GM20431 (cell line): ENCODE measurements around the gene FNDC1.

ENCODE experiments used
- in situ Hi-C: fragments of 300-500 bp; cut with MseI, MboI; formaldehyde crosslinking; loops from one replicate; pipeline ENCODE4 v1.15.0; 2020; ENCODE audit warnings: low sequenced_read_pairs; ENCODE audit not compliant: unreplicated experiment

The FNDC1 gene

DNA sequence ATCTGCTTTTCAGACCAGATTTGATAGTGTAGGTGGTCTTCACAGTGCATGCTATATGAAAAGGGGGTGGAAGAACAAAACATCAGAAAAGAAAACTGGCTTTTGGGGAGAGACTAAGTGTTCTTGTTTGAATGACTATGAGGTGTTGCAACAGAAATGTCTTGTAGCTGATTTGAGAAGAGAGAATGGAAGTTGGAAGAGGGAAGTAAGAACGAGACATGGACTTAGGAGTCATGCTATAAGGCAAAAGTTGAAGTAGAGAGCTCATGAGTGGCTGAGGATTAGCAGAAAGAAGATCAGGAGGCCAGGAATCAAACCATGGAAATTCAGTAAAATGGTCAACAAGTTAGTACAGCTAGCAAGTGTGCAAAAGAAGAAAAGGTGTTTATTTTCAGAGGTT lies 32.1 kb downstream of the FNDC1 start:
- in situ Hi-C loops = no loop called here

DNA sequence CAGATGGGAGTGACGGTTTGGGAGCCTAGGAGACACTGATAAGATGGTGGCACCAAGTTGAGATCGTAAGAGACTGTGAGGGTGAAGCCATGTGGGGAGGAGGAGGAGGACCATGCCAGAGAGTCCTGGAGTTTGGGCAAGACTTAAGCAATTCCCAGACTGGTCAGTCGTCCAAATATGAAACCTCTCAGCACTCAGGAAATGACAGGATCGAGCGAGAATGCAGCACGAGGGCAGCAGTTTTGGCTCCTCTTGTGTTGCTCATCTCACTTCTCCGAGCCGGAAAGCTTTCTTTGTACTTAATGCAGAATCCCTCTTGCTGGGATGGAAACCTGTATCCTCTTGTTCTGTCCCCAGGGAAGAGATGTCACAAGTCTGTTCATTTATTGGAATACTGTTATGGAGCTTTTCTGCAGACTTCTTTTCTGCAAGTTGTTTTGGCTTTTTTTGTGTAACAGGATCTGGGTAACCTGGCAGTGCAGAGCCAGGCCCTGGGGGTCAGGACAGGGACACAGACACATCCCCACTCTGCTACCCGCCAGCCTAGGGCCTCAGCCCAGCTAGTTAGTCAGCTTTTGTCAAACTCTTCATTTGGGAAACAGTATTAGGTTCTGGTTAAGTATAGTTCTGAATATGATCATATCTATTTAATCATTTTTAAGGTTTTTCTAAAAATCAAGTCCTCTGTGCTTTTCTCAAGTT lies 34.3 kb downstream of the FNDC1 start:
- in situ Hi-C loops = no loop called here

DNA sequence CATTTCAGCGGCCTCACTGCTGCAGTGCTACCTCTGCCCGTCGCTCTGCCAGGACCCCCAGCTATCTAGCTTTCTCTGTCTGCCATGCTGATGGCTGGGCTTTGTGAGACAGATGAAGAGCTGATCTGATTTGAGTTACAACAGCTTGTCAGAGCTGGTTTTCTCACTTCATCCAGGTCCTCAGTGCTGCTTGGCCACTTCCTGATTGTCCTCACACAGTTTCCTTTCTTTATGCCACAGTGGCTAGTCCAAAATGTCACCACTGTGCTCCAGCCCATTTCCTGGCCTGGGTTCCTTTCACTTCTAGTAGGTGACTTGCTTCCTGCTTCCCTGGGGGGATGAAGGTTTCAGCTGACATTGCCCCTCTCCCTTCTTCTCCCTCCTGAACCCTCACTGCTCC lies 35.4 kb downstream of the FNDC1 start:
- in situ Hi-C loops = no loop called here

DNA sequence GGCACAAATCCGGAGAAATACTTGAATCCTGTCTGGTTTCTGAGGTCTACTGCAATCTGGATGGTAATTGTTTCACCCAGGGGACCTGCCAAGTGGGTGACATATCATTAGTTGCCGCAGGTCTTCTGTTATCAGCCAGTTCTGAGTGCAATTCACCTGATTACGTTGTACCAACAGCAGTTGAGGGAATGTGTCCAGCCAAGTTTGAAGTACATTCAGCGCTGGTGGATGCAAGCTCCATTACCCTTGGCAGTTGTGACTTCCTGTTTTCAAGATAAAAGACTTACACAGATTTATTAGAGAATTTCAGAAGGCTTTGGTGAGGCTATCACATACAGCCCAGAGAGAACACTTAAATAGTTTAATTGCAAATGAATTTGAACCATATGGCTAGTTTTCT lies 42.8 kb downstream of the FNDC1 start:
- in situ Hi-C loops = no loop called here

DNA sequence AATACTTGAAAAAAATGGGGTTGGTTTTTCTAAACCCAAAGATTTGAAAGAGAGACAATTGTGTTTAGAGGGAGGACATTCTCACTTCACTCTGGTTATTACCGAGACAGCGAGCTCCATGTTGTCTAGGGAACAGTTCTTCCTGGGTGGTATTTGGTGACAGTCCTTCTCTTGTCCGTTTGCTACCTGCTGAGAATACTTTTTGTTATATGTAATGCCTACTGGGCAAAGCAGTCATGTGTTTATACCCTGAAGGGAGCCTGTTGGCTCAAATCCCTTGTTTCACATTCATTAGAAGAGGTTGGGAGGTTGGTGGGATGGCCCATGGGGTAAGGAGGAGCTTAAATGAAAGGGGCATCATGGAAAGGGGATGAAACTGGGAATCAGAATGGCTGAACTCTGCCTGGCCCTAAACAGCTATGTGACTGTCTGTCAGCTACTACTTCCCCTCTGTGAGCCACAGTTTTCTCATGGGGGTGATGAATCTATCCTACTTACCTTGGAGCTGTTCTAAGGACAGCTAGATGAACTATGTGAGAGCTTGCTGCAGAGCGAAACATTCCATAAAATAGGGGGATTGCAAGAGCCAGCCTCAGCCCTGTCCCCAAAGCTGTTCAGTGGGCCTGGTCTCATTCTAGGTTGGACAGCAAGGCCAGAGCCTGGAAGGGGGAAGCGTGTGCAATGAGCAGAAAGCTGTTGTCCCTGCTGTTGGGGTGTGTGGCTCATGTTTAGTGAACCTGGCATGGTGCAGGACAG lies 43.5 kb downstream of the FNDC1 start:
- in situ Hi-C loops = no loop called here

DNA sequence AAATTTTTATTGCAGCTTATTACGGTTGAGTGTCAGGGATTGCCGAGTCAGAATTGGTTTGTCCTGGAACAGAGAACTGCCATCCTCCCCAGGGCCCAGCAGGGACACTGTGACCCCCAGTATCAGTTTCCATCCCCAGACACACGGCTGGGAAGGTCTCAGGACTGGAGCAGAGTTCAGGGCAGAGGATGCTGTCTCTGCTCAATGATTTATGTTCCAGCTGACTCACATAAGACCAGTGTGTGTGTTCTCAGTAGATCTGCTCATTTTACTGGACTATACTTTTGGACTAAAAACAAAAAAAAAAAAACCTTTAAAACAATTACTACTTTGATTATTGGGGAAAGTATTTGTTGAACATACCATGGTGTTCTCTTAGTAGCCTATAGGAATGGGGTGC lies 44.2 kb downstream of the FNDC1 start:
- in situ Hi-C loops = no loop called here

DNA sequence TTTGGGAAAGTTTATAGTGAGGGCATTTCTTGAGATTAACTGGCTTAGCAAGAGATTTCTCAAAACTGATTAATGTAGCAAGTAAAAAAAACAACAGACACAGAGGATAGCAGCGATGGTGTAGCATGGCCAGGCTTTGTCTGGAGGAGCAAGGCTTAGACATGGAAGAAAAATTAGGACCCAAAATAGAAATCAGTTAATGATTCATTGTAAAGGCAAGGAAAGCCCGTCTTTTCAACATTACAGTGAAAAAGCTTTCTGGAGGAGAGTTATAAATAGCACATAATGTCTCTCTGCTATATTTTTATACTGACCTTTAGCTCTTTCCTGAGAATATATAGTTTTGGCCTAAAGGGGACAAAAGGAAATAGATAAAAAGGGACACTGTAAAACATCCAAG lies 45.1 kb downstream of the FNDC1 start:
- in situ Hi-C loops = no loop called here

DNA sequence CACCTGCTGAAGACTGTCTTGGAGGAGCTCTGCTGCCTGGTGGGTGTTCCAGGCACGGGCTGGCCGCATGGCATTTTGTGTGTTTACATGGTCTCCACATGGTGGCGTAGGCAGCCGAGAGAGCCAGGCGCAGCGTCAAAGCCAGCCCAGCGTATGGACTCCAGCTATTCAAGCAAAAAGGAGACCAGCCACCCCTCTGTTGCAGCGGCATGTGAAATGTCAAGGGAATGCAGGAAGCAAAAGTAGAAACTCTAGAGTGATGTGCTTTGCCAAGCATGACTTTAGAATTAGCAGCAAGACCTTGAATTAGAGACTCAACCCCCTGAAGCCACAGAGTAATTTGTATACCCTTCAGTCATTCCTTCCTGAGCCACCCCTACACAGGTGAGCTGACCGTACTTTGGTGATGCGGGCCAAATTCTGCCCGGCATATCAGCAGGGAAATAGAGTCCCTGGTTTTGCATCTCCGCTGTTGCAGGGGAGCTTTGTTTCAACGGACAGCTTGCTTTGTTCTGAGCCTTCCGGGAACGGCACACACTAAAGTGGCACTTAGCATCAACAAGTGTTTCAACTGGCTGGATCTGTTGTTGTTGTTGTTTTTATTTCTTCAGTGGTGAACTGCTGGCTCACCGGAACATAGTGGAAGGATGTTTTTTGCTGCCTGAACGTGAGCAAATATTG lies 48.5 kb downstream of the FNDC1 start:
- in situ Hi-C loops = no loop called here

DNA sequence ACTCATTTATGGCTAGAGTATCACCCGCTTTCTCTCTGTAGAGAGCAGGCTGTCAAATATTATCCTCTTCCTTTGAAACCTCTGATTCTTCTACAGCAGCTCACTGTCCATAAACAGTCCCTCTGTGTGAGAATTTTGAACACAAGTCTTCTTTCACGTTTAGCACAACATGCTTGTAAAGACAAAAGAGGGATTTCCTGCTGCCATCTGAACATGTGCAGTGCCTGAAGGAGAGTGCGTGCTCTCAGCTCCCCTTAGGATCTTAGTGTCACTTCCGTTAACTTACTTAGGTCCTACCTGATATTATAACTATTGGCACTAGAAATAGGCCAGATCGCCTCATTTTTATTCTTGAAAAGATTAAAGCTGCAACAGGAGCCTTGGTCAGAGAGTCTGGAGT lies 50.9 kb downstream of the FNDC1 start:
- in situ Hi-C loops = no loop called here

DNA sequence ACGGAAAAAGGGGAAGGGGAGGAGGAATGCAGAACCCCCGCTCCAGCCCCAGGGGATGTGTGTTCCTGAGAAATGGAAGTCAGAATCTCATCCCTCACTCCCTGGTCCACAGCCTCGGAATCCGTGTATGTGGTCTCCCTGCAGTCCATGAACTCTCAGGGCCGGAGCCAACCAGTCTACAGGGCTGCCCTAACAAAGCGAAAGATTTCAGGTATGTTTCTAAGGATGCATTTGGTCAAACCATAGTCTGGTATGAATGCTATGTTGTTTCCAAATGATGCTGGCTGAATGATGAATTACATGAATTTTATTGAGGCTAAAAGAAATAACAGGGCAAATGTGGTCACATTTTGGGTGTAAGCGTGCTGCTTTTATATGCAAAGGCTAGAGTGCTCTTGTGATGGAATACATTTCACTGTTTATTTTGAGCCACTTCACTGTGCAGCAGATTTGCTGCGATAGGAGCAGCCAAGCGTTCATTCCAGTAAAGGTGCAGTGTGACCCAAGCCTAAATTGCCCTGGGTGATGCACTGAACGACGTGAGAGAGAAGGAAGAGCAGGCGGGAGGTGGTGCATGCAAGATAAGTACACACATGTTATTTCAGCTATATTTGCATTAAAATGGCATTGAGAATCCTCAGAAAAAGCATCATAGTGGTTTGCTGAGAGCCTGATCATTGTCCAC lies 52.4 kb downstream of the FNDC1 start:
- in situ Hi-C loops = no loop called here

DNA sequence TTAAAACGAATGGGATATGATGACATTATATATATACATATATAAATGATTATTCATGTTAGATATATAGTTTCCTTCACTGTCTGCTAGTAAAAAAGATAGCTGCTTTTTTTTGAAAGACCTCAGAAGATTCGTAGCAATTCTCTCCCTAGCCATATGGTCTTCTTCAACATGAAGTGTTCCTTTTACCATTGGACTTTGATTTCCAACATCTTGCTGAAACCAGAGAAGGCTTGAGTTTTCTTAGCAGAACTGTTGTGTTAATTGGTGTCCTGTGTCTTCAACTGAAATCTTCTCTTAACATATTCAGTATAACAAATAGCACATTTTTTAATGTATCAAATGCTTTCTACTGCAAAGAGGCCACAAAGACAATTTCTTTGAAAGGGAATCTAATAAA lies 55.3 kb downstream of the FNDC1 start:
- in situ Hi-C loops = no loop called here

DNA sequence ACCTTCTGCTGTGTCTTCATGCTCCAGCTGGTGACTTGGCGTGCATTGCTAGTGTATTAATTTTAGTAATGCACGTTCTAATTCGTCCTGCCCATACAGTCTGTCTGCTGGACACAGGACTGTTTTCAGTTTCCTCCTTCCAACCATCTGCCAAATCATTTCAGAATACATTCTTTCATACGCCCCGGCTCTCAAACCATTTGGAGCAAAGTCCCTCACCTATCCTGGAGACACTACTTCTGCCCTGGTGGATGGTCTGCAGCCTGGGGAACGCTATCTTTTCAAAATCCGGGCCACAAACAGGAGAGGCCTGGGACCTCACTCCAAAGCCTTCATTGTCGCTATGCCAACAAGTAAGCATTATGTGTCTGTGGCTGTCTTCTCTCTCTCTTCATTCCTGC lies 60.5 kb downstream of the FNDC1 start:
- in situ Hi-C loops = no loop called here

DNA sequence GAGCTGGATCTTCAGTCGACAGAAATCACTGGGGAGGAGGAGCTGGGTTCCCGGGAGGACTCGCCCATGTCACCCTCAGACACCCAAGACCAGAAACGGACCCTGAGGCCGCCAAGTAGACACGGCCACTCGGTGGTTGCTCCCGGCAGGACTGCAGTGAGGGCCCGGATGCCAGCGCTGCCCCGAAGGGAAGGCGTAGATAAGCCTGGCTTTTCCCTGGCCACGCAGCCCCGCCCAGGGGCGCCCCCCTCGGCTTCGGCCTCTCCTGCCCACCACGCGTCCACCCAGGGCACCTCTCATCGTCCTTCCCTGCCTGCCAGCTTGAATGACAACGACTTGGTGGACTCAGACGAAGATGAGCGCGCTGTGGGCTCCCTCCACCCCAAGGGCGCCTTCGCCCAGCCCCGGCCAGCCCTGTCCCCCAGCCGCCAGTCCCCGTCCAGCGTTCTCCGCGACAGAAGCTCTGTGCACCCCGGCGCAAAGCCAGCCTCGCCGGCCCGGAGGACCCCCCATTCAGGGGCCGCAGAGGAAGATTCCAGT lies 63.0 kb downstream of the FNDC1 start:
- in situ Hi-C loops = no loop called here

DNA sequence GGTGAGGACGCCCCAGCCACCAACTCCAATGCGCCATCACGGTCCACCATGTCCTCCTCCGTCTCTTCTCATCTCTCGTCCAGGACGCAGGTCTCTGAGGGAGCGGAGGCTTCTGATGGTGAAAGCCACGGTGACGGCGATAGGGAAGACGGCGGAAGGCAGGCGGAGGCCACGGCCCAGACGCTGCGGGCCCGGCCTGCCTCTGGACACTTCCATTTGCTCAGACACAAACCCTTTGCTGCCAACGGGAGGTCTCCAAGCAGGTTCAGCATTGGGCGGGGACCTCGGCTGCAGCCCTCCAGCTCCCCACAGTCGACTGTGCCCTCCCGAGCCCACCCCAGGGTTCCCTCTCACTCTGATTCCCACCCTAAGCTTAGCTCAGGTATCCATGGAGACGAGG lies 63.6 kb downstream of the FNDC1 start:
- in situ Hi-C loops = no loop called here

DNA sequence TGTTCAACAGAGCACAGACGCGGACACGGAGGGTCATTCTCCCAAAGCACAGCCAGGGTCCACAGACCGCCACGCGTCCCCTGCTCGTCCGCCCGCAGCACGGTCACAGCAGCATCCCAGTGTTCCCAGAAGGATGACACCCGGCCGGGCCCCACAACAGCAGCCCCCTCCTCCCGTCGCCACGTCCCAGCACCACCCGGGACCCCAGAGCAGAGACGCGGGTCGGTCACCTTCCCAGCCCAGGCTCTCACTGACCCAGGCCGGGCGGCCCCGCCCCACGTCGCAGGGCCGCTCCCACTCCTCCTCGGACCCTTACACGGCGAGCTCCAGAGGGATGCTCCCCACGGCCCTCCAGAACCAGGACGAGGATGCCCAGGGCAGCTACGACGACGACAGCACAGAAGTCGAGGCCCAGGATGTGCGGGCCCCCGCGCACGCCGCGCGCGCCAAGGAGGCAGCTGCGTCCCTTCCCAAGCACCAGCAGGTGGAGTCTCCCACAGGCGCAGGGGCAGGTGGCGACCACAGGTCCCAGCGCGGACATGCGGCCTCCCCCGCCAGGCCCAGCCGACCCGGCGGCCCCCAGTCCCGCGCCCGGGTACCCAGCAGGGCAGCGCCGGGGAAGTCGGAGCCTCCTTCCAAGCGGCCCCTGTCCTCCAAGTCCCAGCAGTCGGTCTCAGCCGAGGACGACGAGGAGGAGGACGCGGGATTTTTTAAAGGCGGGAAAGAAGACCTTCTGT lies 64.3 kb downstream of the FNDC1 start:
- in situ Hi-C loops = no loop called here

DNA sequence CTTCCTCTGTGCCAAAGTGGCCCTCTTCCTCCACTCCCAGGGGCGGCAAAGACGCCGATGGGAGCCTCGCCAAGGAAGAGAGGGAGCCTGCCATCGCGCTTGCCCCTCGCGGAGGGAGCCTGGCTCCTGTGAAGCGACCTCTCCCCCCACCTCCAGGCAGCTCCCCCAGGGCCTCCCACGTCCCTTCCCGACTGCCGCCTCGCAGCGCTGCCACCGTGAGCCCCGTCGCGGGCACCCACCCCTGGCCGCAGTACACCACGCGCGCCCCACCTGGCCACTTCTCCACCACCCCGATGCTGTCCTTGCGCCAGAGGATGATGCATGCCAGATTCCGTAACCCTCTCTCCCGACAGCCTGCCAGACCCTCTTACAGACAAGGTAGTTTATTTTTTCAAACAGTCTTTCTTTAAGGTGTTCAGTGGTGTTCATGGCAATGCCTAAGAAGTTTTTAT lies 64.9 kb downstream of the FNDC1 start:
- in situ Hi-C loops = no loop called here

DNA sequence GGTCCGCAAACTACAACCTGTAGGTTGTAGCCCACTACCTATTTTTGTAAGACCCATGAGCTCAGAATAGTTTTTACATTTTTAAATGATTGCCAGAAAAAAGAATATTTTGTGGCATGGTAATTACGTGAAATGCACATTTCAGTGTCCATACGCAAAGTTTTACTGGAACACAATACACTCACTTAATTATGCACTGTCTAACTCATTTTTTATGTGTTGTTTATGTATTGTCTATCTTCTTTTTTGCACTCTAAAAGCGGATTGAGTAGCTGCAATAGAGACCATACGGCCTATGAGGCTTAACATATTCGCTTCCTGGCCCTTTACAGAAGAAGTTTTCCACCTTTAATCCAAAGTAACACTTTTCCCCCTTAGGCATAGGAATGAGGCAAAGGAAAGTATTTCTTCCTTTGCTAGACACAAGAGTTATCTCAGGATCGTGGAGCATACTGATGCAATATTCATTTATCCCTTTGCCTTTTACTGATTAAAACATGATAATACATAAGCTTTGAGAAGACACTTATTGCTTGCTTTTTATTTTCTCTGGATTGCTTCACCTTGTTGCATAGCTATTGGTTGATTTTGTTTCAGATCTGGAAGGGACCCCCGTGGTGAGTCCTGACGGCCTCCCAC lies 69.8 kb downstream of the FNDC1 start:
- in situ Hi-C loops = no loop called here

DNA sequence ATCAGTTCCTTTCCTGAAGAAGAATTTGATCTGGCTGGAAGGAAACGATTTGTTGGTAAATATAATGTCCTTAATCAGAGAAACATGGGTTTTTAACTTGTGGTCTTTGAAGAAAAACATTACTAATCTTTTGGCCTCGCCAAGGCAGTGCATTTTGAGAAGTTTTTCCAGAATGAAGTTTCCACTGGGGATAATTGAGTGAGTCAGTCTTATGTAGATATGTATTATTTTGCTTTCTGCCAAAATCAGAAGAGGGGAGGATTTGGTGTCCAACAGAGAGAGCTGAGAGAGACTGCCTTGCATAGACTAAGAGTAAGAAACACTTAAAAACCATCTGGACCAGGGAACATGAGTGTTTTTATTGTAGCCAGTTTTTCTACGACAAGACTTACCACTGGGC lies 79.9 kb downstream of the FNDC1 start:
- in situ Hi-C loops = no loop called here

DNA sequence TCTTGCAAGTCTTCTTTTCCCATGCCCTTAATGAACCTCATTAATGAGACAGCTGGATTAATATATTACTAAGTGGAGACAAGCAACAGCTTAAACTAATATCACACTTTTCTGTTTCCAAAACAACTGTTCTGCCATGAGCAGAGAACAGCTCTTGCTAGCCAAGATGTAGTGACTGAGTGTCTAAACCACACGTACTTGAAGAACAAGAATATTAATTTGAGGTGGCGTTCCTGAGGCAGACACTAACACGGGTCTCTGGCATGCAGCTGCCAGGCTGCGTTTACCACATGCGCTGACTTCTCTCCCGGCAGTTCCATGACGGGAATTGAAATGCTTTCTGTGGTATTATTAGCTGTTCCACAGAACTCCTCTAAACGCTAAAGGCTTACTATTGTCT lies 80.6 kb downstream of the FNDC1 start:
- in situ Hi-C loops = no loop called here
